Fibroblast of skin of left quadriceps (primary cell): ENCODE data around the gene CCNO.
A peak's percentile ranks its signal among the peaks of the same experiment; 100 is the strongest.

ENCODE experiments used
- DNase-seq, 2 experiments: peaks; one replicate each; pipeline ENCODE4 v3.0.0-alpha.2; 2013; ENCODE audit warnings: low read depth in 2 of 2

The CCNO gene

GRCh38 chr5:55232985-55233928, at the start of gene CCNO:
Gene CCNO (minus strand): TSS chr5:55233608. CDS start chr5:55233523, 85 bp downstream.
- DNase-seq, result no peak

GRCh38 chr5:55278778-55279177, 45.4 kb upstream of the CCNO start:
- peak; percentile 3 to 10 for DNase-seq

DNA sequence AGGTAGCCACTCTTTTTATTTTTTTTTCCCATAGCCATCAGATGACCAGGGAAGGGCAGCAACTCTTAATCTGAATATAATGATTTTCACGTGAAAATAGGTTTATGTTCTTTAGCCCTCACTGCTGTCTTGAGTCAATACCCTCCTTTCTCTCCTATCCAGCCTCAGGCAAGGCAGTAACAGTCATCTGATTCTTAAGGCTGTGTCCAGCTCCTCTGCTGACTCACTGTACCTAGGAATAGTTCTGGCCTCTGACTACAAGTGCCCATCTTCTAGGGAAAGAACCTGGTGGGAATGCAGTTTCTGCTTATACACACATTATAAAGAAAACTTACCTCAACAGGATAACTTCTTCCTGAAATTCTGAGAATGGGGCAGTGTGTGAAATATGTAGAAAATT, 43.4 kb upstream of the CCNO start:
- DNase-seq, result no peak

DNA sequence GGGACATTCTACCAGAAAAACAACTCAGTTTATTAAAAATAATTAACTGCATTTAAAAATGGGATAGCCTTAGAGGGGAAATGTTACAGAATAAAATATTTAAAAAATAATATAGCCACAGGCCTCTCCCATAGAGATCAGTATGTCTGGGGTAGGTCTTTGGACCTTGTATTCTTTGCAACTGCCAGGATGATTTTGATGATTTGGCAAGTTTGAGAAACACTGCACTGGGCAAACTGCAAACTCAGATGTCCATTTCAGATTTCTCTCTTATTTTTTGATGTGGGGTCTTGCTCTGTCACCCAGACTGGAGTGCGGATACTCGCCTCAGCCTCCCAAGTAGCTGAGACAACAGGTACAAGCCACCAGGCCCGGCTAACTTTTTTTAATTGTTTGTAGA, 24.9 kb upstream of the CCNO start:
- no peak for DNase-seq

DNA sequence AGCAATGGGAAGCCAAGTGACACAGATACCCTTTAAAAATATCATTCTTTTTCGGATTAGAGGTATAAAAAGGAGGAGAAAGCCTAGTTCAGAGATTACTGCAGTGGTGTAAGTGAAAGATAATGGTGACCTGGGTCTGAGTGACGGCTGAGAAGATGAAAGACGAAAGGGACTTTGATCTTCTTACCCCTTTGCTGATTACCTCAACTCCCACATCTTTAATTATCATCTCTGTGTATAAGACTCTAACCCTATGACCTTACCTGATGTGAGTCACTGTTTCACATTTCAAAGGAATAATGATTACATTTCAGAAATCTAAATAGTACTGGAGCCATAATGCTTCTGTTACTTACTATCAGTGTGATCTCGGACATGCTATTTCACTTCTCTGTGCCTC, 21.4 kb upstream of the CCNO start:
- no peak for DNase-seq

- no peak for DNase-seq
These were observed 16.7 kb upstream of the CCNO start for GRCh38 chr5:55250064-55250463.

- no peak for DNase-seq
These were observed 8.3 kb upstream of the CCNO start for GRCh38 chr5:55241746-55242145.

GRCh38 chr5:55236800-55237199, 3.4 kb upstream of the CCNO start:
- DNase-seq, result no peak

DNA sequence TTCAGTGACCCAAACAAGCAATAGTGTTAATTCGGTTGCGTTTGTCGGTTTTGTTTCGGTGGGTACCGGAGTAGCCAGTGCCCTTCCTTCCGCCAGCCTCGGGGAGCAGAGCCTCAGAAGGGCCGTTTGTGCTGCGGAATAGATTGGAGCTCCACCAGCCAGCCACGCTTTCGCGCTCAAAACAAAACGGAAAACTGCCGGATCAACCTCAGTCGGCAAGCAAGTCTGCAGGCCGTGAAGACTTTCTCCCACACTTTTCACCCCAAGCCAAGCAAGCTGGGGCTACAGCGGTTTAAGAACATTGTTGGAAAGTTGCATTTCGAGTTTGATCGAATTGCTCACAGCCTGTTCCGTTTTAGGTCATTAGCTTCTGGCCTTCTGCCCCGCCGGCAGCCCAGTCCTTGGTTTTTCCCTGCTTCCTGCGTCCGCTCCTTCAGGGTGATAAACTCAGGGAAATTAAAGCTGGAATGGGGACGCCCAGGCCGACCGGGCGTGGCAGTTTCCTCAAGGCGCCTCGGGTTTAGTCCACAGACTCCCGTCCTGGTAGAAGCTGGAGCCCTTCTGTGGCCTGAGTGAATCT, 803 bp upstream of the CCNO start:
- DNase-seq, result no peak

GRCh38 chr5:55232271-55232984, 980 bp downstream of the CCNO start:
- DNase-seq, result no peak

GRCh38 chr5:55231919-55232270, 1.5 kb downstream of the CCNO start:
- no peak for DNase-seq

DNA sequence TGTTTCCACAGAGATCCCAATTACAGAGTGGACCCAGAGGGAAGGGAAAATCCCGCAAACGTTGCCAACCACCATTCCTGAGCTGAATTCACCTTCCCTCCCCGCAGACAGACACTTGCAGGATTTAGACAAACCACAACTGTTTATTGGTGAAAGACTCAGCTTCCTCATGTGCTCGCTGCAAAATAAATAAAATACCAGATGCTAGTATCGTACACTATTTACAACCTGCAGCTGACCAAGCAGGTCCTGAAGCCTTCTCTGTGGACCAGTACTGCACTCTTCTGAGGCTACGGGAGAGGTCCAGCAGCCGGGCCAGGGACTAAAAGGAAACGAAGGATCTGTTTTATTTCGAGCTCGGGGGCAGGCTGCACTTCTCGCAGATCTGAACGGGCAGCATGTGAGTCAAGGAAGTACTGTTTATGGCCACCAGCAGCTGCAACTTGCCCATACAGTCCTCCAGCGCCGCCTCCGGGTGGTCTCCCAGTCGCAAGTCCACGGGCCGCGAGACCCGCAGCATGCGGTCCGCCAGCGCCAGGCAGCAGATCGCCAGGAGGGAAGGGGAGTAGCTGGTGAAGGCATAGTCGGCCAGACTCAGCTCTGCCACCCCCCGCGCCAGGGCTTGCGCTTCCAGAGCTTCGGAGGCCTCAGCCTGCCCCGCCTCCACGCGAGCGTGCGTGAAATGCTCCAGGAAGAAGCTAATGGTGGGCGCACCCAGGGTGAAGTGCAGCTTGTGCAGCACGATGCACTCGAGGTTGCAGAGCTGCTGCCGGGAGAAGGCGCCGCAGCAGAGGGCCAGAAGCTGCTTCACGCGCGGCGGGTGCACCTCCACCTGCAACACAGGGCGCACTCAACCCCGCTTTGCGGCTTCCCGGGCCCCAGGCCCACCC, 2.1 kb downstream of the CCNO start:
- no peak for DNase-seq

- DNase-seq, result no peak
These were observed 3.2 kb downstream of the CCNO start for GRCh38 chr5:55230086-55230629.

- DNase-seq, result no peak
These were observed 5.6 kb downstream of the CCNO start for GRCh38 chr5:55227664-55228430.

DNA sequence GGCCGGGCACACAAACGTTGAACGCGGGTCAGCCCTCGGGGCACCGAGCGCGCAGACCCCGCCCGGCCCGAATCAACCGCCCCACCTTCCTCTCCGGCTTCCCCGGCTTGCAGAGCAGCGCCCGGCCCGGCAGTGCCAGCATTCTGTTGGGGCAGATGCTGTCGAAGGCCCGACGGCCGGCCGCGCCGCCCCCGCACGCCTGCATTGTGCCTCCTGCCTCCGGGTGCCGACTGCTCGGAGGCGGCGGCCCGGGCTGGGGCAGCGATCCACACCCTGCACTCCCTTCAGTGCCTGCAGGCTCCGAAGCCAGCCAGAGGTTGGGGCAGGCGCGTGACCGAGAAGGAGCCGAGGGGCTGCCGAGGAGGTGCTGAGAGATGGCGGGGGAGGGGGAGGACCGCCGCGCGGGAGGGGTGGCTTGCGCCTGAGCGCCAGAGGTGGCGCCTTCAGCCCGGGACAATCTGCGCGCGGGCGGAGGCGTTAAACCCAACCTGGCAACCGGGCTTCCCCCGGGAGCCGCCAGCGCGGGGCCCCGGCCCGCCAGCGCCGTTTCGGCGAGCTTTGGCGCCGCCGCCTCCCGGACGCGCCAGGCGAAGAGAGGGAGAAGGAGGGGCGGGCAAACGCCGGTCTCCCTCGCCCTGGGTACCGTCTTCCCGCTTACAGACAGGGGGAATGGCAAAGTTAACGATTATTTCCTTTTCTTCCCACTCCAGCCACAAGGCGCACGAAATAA, 6.3 kb downstream of the CCNO start, which contains the start of gene MCIDAS:
Gene MCIDAS (minus strand): TSS at position 382 of the 730 bp plus-strand sequence. CDS start 177 bp downstream, at position 205.
- DNase-seq, result no peak

DNA sequence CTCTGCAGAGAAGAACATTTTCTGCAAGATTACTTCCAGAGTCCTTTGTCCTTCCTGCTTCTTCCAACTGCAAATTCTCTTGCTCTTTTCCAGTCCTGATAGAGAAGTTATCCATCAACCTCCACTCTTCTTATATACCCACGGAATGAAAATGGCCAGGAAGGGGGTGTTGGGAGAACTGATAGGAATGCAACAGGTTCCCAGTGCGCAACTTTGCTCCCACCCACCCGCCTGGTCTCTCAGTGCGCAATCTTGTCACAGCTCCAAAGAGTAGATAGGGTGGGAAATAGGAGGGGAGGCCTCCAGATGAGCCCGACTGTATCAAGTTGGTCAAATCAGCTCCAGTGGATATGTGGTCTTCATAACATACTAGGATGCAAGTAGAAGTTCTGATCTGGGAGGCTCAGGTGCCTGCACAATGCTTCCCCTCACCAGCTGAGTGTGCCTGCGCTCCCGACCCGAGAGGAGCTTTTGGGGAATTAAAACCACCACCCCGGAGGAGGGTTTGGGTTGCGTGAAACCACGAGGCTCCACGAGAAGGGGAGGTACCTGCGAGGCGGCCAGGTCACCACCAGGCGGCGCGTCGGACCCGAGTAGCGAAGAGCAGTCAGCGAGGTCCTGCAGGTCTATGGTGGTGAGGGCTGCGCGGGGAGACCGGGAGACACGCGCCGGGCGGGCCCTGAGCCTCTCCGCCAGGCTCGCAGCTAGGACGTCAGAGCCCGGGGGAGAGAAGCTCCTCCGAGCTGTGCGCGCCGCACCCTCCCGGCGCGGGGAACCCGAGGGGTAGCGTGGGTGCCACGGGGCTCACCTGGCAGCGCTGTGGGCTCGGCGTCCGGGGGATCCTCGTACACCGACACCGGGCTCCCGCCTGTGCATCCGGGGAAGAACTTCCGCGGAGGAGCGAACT, 7.1 kb downstream of the CCNO start:
- DNase-seq, result no peak

DNA sequence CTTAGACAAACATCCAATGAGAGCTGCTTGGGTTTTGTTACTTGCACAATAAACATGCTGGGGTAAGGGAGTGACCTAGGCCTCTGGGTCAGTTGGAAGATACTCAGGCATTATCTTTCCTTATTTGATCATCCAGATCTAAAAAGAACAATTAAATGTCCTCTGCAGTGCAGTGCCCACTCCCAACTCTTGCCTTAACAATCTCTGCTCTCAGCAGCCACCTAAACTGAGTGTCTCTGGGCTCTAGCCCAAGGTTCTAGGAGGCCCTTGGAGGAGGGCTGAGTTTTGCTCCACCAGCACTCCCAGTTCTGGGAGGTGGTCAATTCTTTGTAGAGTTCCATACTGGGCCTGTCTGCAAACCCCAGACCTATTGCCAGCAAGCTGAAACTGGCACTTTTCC, 8.1 kb downstream of the CCNO start:
- DNase-seq, result no peak

GRCh38 chr5:55223812-55224240, 9.6 kb downstream of the CCNO start:
- DNase-seq, result no peak
